H1 (cell line): ENCODE data around the gene MYO1D. TPM values are rescaled to one million over a fixed set of nuclear protein-coding genes. Genes with fewer than 3 reads are reported as not detected.

ENCODE experiments used
- CTCF ChIA-PET: fragments of 300-600 bp; sonication (Branson Sonifier 250); formaldehyde crosslinking; loops from one replicate; lab custom pipeline; 2021; ENCODE audit not compliant: partially characterized antibody; lab: Charles Lee
- POLR2A ChIA-PET: fragments of 300-600 bp; sonication (Branson Sonifier 250); formaldehyde crosslinking; loops from one replicate; lab custom pipeline; 2021; ENCODE audit warnings: inconsistent platforms; ENCODE audit not compliant: partially characterized antibody; lab: Charles Lee
- DNase-seq, 2 experiments: peaks; one replicate each; pipeline versions ENCODE4 v3.0.0 to v3.0.0-alpha.2; 2010 to 2022; ENCODE audit warnings: low spot score in 2 of 2, low read depth in 1 of 2, mixed read lengths in 1 of 2
- FAIRE-seq: peaks from 2 replicates; lab custom pipeline; 2011; peaks lifted over from hg19 to GRCh38; lab: Jason Lieb, UNC
- H2AFZ ChIP-seq: 2 replicates; pipeline ENCODE4 v1.8.1; 2012; ENCODE audit warnings: low read length, inconsistent platforms
- H2AK5ac ChIP-seq: 2 replicates; pipeline ENCODE4 v1.6.1; 2013; ENCODE audit warnings: low read depth, low read length
- H2BK120ac ChIP-seq: replicated peaks from 2 replicates; pipeline ENCODE3; 2013; ENCODE audit warnings: low read depth, low read length, inconsistent platforms
- H2BK12ac ChIP-seq: 2 replicates; pipeline ENCODE4 v1.6.1; 2013; ENCODE audit warnings: low read depth, low read length
- H2BK15ac ChIP-seq: 2 replicates; pipeline ENCODE4 v1.6.1; 2013; ENCODE audit warnings: low read length
- H2BK20ac ChIP-seq: 2 replicates; pipeline ENCODE4 v1.6.1; 2013; ENCODE audit warnings: low read length
- H2BK5ac ChIP-seq: 2 replicates; pipeline ENCODE4 v1.6.1; 2013; ENCODE audit warnings: low read depth, low read length
- H3K14ac ChIP-seq: 2 replicates; pipeline ENCODE4 v1.6.1; 2013; ENCODE audit warnings: inconsistent platforms; ENCODE audit not compliant: insufficient read length
- H3K18ac ChIP-seq: 2 replicates; pipeline ENCODE4 v1.6.1; 2013; ENCODE audit warnings: low read length; ENCODE audit errors: extremely low read depth
- H3K23ac ChIP-seq: 2 replicates; pipeline ENCODE4 v1.6.1; 2013; ENCODE audit warnings: inconsistent platforms; ENCODE audit not compliant: insufficient read length
- H3K23me2 ChIP-seq: 2 replicates; pipeline ENCODE4 v1.6.1; 2013; ENCODE audit warnings: low read depth, low read length
- H3K27ac ChIP-seq: 2 replicates; pipeline ENCODE4 v1.6.1; 2011; ENCODE audit warnings: low read depth, low read length, inconsistent platforms
- H3K27me3 ChIP-seq, 4 experiments: replicated peaks in 1 of 4; 1 replicate in 1 of 4; 2 replicates in 3 of 4; pipeline versions ENCODE4 v1.6.1 to v1.8.1; 2011 to 2013; ENCODE audit warnings: low read length in 3 of 4, mild to moderate bottlenecking in 3 of 4, inconsistent platforms in 2 of 4, mixed read lengths in 2 of 4, moderate library complexity in 1 of 4; ENCODE audit not compliant: control insufficient read depth in 3 of 4, insufficient read depth in 3 of 4; ENCODE audit errors: extremely low read depth in 1 of 4
- H3K36me3 ChIP-seq, 4 experiments: 2 replicates each; pipeline versions ENCODE4 v1.6.1 to v1.8.1; 2011 to 2013; ENCODE audit warnings: mild to moderate bottlenecking in 4 of 4, low read length in 3 of 4, moderate library complexity in 2 of 4, control low read depth in 1 of 4, inconsistent platforms in 1 of 4; ENCODE audit not compliant: insufficient read depth in 4 of 4, control insufficient read depth in 2 of 4
- H3K4ac ChIP-seq: replicated peaks from 2 replicates; pipeline ENCODE3; 2013; ENCODE audit warnings: low read length, low read depth, mixed read lengths, inconsistent platforms; ENCODE audit not compliant: insufficient read length
- H3K4me1 ChIP-seq, 4 experiments: replicated peaks in 1 of 4; 1 replicate in 1 of 4; 2 replicates in 3 of 4; pipeline versions ENCODE4 v1.6.1 to v1.8.1; 2011 to 2013; ENCODE audit warnings: low read length in 3 of 4, inconsistent platforms in 2 of 4, mixed read lengths in 1 of 4; ENCODE audit not compliant: insufficient read depth in 4 of 4, control insufficient read depth in 3 of 4
- H3K4me2 ChIP-seq, 2 experiments: 2 replicates each; pipeline versions ENCODE4 v1.6.1 to v1.8.1; 2011 to 2013; ENCODE audit warnings: low read depth in 2 of 2, low read length in 2 of 2, control low read depth in 1 of 2, inconsistent platforms in 1 of 2, mild to moderate bottlenecking in 1 of 2; ENCODE audit not compliant: insufficient read depth in 1 of 2
- H3K4me3 ChIP-seq, 4 experiments: fragments of 200-600, 300-600 bp in 1 of 4; sonication (generic), shearing (Covaris generic), sonication (Bioruptor Twin) in 1 of 4; 2 replicates each; pipeline versions ENCODE4 v1.5.1 to v1.8.1; 2011 to 2016; ENCODE audit warnings: low read length in 4 of 4, low read depth in 3 of 4, control low read depth in 2 of 4, inconsistent platforms in 2 of 4, mild to moderate bottlenecking in 2 of 4, mixed read lengths in 1 of 4, moderate library complexity in 1 of 4; ENCODE audit not compliant: insufficient read depth in 2 of 4; ENCODE audit errors: extremely low read depth in 1 of 4
- H3K56ac ChIP-seq: replicated peaks from 2 replicates; pipeline ENCODE3; 2013; ENCODE audit warnings: low read depth, mild to moderate bottlenecking, mixed read lengths, low read length, inconsistent platforms; ENCODE audit not compliant: insufficient read length
- H3K79me1 ChIP-seq: 2 replicates; pipeline ENCODE4 v1.6.1; 2013; ENCODE audit warnings: low read depth, low read length, control low read depth
- H3K79me2 ChIP-seq, 2 experiments: 2 replicates each; pipeline versions ENCODE4 v1.6.1 to v1.8.1; 2012 to 2013; ENCODE audit warnings: low read length in 2 of 2, mild to moderate bottlenecking in 2 of 2, inconsistent platforms in 1 of 2; ENCODE audit not compliant: insufficient read depth in 2 of 2, control insufficient read depth in 1 of 2
- H3K9ac ChIP-seq, 4 experiments: replicated peaks in 1 of 4; 1 replicate in 1 of 4; 2 replicates in 3 of 4; pipeline versions ENCODE4 v1.6.1 to v1.8.1; 2011 to 2013; ENCODE audit warnings: low read depth in 3 of 4, low read length in 3 of 4, control low read depth in 2 of 4, mild to moderate bottlenecking in 2 of 4, moderate library complexity in 2 of 4, inconsistent platforms in 1 of 4; ENCODE audit errors: extremely low read depth in 1 of 4
- H3K9me3 ChIP-seq, 2 experiments: 2 replicates each; pipeline versions ENCODE4 v1.6.1 to v1.8.1; 2012 to 2013; ENCODE audit warnings: mild to moderate bottlenecking in 2 of 2, moderate library complexity in 2 of 2, control low read depth in 1 of 2, inconsistent platforms in 1 of 2, low read depth in 1 of 2, low read length in 1 of 2, mixed read lengths in 1 of 2; ENCODE audit not compliant: insufficient read depth in 2 of 2
- H4K20me1 ChIP-seq, 2 experiments: replicated peaks in 1 of 2; 2 replicates each; pipeline versions ENCODE3 to v1.8.1; 2011 to 2013; ENCODE audit warnings: inconsistent platforms in 2 of 2, low read length in 2 of 2, mild to moderate bottlenecking in 1 of 2; ENCODE audit not compliant: insufficient read depth in 2 of 2, control insufficient read depth in 1 of 2
- H4K5ac ChIP-seq: 2 replicates; pipeline ENCODE4 v1.6.1; 2013; ENCODE audit warnings: low read length, low read depth, mixed read lengths, inconsistent platforms; ENCODE audit not compliant: insufficient read length
- H4K8ac ChIP-seq: 2 replicates; pipeline ENCODE4 v1.8.0; 2013; ENCODE audit warnings: mild to moderate bottlenecking, moderate library complexity, low read length, inconsistent platforms; ENCODE audit not compliant: insufficient read depth; ENCODE audit errors: extremely low read depth
- H4K91ac ChIP-seq: replicated peaks from 2 replicates; pipeline ENCODE3; 2013; ENCODE audit warnings: low read length, mixed read lengths, inconsistent platforms; ENCODE audit not compliant: insufficient read length
- CEBPB ChIP-seq: IDR thresholded peaks from 2 replicates; pipeline ENCODE4 v1.6.1; 2012; ENCODE audit warnings: low read depth, low read length
- FOSL1 ChIP-seq: IDR thresholded peaks from 2 replicates; pipeline ENCODE4 v1.6.1; 2011; ENCODE audit warnings: mild to moderate bottlenecking, low read depth, low read length, moderate library complexity; ENCODE audit not compliant: insufficient read depth
- KDM4A ChIP-seq: IDR thresholded peaks from one replicate; pipeline ENCODE4 v1.7.1; 2012; ENCODE audit warnings: low read depth, mild to moderate bottlenecking, moderate library complexity, low read length, inconsistent platforms; ENCODE audit not compliant: severe bottlenecking
- RFX5 ChIP-seq: IDR thresholded peaks from 2 replicates; pipeline ENCODE4 v1.6.1; 2011; ENCODE audit warnings: low read depth, low read length, improper control_type of control experiment, borderline replicate concordance
- TBP ChIP-seq: IDR thresholded peaks from 2 replicates; pipeline ENCODE4 v1.6.1; 2011; ENCODE audit warnings: low read depth, low read length, improper control_type of control experiment
- TEAD4 ChIP-seq: IDR thresholded peaks from 2 replicates; pipeline ENCODE4 v1.6.1; 2012; ENCODE audit warnings: low read depth, low read length, inconsistent platforms, mixed read lengths
- WGBS, 2 experiments: shearing (Covaris generic) in 1 of 2; methylation state at CpG; one replicate each; pipeline versions ENCODE4 v1.1.6 to v1.1.7; 2013 to 2015; ENCODE audit warnings: low lambda C conversion rate in 2 of 2, mixed read lengths in 2 of 2, inconsistent platforms in 1 of 2, low coverage in 1 of 2, missing lambda C conversion rate in 1 of 2; ENCODE audit not compliant: insufficient replicate concordance in 2 of 2, insufficient coverage in 1 of 2, insufficient read length in 1 of 2; ENCODE audit errors: extremely low coverage in 1 of 2, missing lambda C conversion rate in 1 of 2; 5-methylcytosine and 5-hydroxymethylcytosine counted together
- polyA plus RNA-seq, 7 experiments: library from polyadenylated mRNA; depleted of rRNA in 3 of 7; stranded (reverse) in 5 of 7; unstranded in 2 of 7; fragments of >200 nt in 5 of 7; fragments of 200-250 nt in 2 of 7; gene quantifications; 1 replicate in 5 of 7; 2 replicates in 1 of 7; 4 replicates in 1 of 7; pipeline versions ENCODE4 v1.2.1 to v1.2.3, GENCODE V29; 2011 to 2013; ENCODE audit warnings: missing spikeins in 2 of 7, mixed read lengths in 2 of 7
- total RNA-seq: library from RNA; stranded (reverse); fragmentation: NEBNext Ultra II Directional; extraction: Animal tissue kit (Norgen Biotek cat#: 25700); gene quantifications from 2 replicates; pipeline ENCODE4 v1.2.1, GENCODE V29; 2021
- TF ChIP-seq, protein P1 (sequence below): IDR thresholded peaks from 2 replicates; pipeline ENCODE4 v1.6.1; 2011; ENCODE audit warnings: low read depth, mild to moderate bottlenecking, low read length; ENCODE audit not compliant: insufficient read depth

The MYO1D gene
- total and polyA plus RNA-seq, 2 of the 8 experiments (the other 6 are each of a cell fraction or from before 2014, with no cell fraction given): 6.5 to 25.4 TPM

DNA sequence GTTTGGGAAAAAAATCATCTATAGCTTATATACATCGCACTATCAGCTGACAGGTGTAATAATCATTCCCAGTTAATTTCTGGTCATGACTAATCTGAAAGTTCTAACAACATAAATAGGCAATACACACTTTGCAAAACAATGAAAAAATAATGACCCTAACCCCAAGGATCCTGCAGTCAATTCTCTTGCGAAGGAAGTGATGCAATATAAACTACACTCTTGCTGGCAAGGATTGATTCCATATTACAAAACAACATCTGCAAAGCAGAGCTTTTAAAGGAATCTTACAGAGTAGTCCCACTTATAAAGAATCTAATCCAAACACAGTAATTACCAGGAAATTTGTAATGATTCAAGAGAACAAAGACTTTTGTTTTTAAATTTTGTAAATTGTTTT is 73.4 kb downstream of the MYO1D start:
- Histone ChIP-seq H3K56ac (no peak overlapping the region), H3K23ac (no peak overlapping the region), H3K18ac (no peak overlapping the region)
- TF ChIP-seq TBP: no peak
- TF ChIP-seq TEAD4: no peak
- TF ChIP-seq KDM4A: no peak
- TF ChIP-seq, protein P1, sequence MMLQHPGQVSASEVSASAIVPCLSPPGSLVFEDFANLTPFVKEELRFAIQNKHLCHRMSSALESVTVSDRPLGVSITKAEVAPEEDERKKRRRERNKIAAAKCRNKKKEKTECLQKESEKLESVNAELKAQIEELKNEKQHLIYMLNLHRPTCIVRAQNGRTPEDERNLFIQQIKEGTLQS: no peak
- no peak for TF ChIP-seq FOSL1
- 0 out of 2 replicates have a peak, but pooled peaks have one; percentile 61 for TF ChIP-seq CEBPB
- TF ChIP-seq RFX5: no peak
- TF ChIP-seq, all 59 proteins: peak for 1
- Histone ChIP-seq H3K4ac (no peak overlapping the region), H4K8ac (no peak overlapping the region), H2AFZ (no peak overlapping the region), H2AK5ac (no peak overlapping the region), H3K36me3 (no peaks in the 10 kb centered on the region), H3K79me2 (no peaks in the 10 kb centered on the region), H3K4me1 (no peaks in the 10 kb centered on the region), H4K5ac (no peak overlapping the region), H3K4me2 (no peak overlapping the region), H2BK5ac (no peak overlapping the region), H2BK120ac (no peak overlapping the region), H3K14ac (no peak overlapping the region), H4K91ac (no peak overlapping the region), H3K4me3 (no peak overlapping the region), H3K9me3 (no peaks in the 10 kb centered on the region), H3K23me2 (no peaks in the 10 kb centered on the region), H3K27ac (no peak overlapping the region), H3K9ac (no peak overlapping the region), H2BK20ac (no peak overlapping the region), H2BK15ac (no peak overlapping the region), H2BK12ac (no peak overlapping the region), H3K79me1 (no peaks in the 10 kb centered on the region; the same call in 1 of the 2 replicates), H4K20me1 (peaks cover 0 to 2% of the 10 kb centered on the region in 2 experiments), H3K27me3 (no peaks in the 10 kb centered on the region)
- DNase-seq (no peak), FAIRE-seq (no peak)
- ChIA-PET CTCF (interaction anchor here (0.6 to 2.7 kb wide), 5 partner anchors 10 to 172 kb away, joined by 3 to 8 read pairs (median 5); partner anchors contain the start of gene MYO1D), POLR2A (interaction anchor here (1.6 kb wide), 1 partner anchor 20 kb away, joined by 3 read pairs; no protein-coding TSS in a partner anchor)
- WGBS, 2 experiments: 90% methylated on average over 2 of the region's 2 CpGs; no CpG with 5 or more reads in 1 of the 2 experiments
